GM12872 (cell line): ENCODE measurements around the gene STARD4.

ENCODE experiments used
- CTCF ChIP-seq: IDR thresholded peaks from 3 replicates; pipeline ENCODE4 v1.5.1; 2011; ENCODE audit warnings: low read depth, mild to moderate bottlenecking, low read length, moderate library complexity; ENCODE audit not compliant: insufficient read depth

STARD4 gene

GRCh38 chr5:111505096-111505495 is 7.2 kb downstream of the STARD4 start:
- no peak for TF ChIP-seq CTCF

GRCh38 chr5:111502956-111503355 is 9.4 kb downstream of the STARD4 start:
- no peak for TF ChIP-seq CTCF

GRCh38 chr5:111498346-111498745 is 14.0 kb downstream of the STARD4 start:
- no peak for TF ChIP-seq CTCF

GRCh38 chr5:111495159-111495558 is 17.2 kb downstream of the STARD4 start:
- no peak for TF ChIP-seq CTCF

GRCh38 chr5:111494355-111494999 is 17.9 kb downstream of the STARD4 start:
- TF ChIP-seq CTCF, result no peak

GRCh38 chr5:111493031-111493430 is 19.3 kb downstream of the STARD4 start:
- no peak for TF ChIP-seq CTCF

GRCh38 chr5:111488353-111488752 is 24.0 kb downstream of the STARD4 start:
- TF ChIP-seq CTCF, result no peak
